CD14-positive monocyte (primary cell): ENCODE data around the gene RPS6KA2. TPM values are rescaled to one million over a fixed set of nuclear protein-coding genes. Genes with fewer than 3 reads are reported as not detected.

Experiments used
- DNase-seq, 3 donors: peaks; one replicate each; pipeline ENCODE4 v3.0.0-alpha.2; 2011 to 2022
- H2AFZ ChIP-seq: 2 replicates; pipeline ENCODE4 v1.6.0; 2012; ENCODE audit warnings: mild to moderate bottlenecking, low read depth, low read length, inconsistent platforms; ENCODE audit not compliant: insufficient read depth, poor library complexity, severe bottlenecking
- H3K27ac ChIP-seq, 2 donors: 1 replicate in 1 of 2; 2 replicates in 1 of 2; pipeline ENCODE4 v1.5.1; 2012 to 2013; ENCODE audit warnings: low read length in 2 of 2, control low read depth in 1 of 2, inconsistent platforms in 1 of 2, low read depth in 1 of 2, mild to moderate bottlenecking in 1 of 2
- H3K27me3 ChIP-seq, 2 donors: one replicate each; pipeline versions ENCODE4 v1.6.0 to v1.6.1; 2011 to 2013; ENCODE audit warnings: low read length in 2 of 2; ENCODE audit not compliant: control insufficient read depth in 2 of 2, insufficient read depth in 2 of 2
- H3K36me3 ChIP-seq, 2 donors: replicated peaks in 1 of 2; 1 replicate in 1 of 2; 2 replicates in 1 of 2; pipeline versions ENCODE4 v1.5.1 to v1.6.1; 2012 to 2013; ENCODE audit warnings: low read length in 2 of 2, control low read depth in 1 of 2, inconsistent platforms in 1 of 2, mild to moderate bottlenecking in 1 of 2; ENCODE audit not compliant: insufficient read depth in 2 of 2, control insufficient read depth in 1 of 2
- H3K4me1 ChIP-seq, 2 donors: 1 replicate in 1 of 2; 2 replicates in 1 of 2; pipeline versions ENCODE4 v1.5.1 to v1.6.1; 2012 to 2013; ENCODE audit warnings: low read length in 2 of 2, control low read depth in 1 of 2, inconsistent platforms in 1 of 2, mild to moderate bottlenecking in 1 of 2, moderate library complexity in 1 of 2; ENCODE audit not compliant: insufficient read depth in 2 of 2, control insufficient read depth in 1 of 2
- H3K4me2 ChIP-seq: replicated peaks from 2 replicates; pipeline ENCODE3; 2012; ENCODE audit warnings: low read length, moderate library complexity, mild to moderate bottlenecking; ENCODE audit not compliant: poor library complexity, severe bottlenecking; ENCODE audit errors: extremely low read depth
- H3K4me3 ChIP-seq, 3 experiments: fragments of 200-600 bp in 1 of 3; sonication (generic) in 1 of 3; replicated peaks in 1 of 3; 1 replicate in 2 of 3; 2 replicates in 1 of 3; pipeline ENCODE4 v1.5.1; 2011 to 2013; ENCODE audit warnings: low read length in 3 of 3, mild to moderate bottlenecking in 3 of 3, control low read depth in 2 of 3, low read depth in 2 of 3, inconsistent platforms in 1 of 3, moderate library complexity in 1 of 3
- H3K79me2 ChIP-seq: 2 replicates; pipeline ENCODE4 v1.6.0; 2012; ENCODE audit warnings: mild to moderate bottlenecking, control low read depth, inconsistent platforms, low read length, moderate library complexity; ENCODE audit not compliant: insufficient read depth
- H3K9ac ChIP-seq: 2 replicates; pipeline ENCODE4 v1.6.0; 2017; ENCODE audit warnings: low read length, mild to moderate bottlenecking; ENCODE audit not compliant: insufficient read depth, poor library complexity, severe bottlenecking
- H3K9me3 ChIP-seq, 2 donors: replicated peaks in 1 of 2; 1 replicate in 1 of 2; 2 replicates in 1 of 2; pipeline versions ENCODE4 v1.5.1 to v1.6.1; 2012 to 2013; ENCODE audit warnings: low read length in 2 of 2, control low read depth in 1 of 2; ENCODE audit not compliant: control insufficient read depth in 1 of 2, insufficient read depth in 1 of 2
- H4K20me1 ChIP-seq: 2 replicates; pipeline ENCODE4 v1.6.0; 2012; ENCODE audit warnings: mild to moderate bottlenecking, low read length, control low read depth, moderate library complexity; ENCODE audit not compliant: insufficient read depth
- H3K27ac Mint-ChIP-seq, 7 donors: one replicate each; pipeline ENCODE4 v1.8.0; 2020; ENCODE audit warnings: mild to moderate bottlenecking in 7 of 7, mixed read lengths in 7 of 7, moderate library complexity in 6 of 7, inconsistent platforms in 2 of 7
- H3K27me3 Mint-ChIP-seq, 3 donors: one replicate each; pipeline ENCODE4 v1.8.0; 2021 to 2022; ENCODE audit warnings: low read depth in 3 of 3, mild to moderate bottlenecking in 3 of 3, mixed read lengths in 3 of 3, moderate library complexity in 3 of 3, inconsistent platforms in 1 of 3
- H3K36me3 Mint-ChIP-seq, 2 donors: one replicate each; pipeline ENCODE4 v1.8.0; 2020; ENCODE audit warnings: mixed read lengths in 2 of 2, inconsistent platforms in 1 of 2, mild to moderate bottlenecking in 1 of 2
- H3K4me1 Mint-ChIP-seq: one replicate; pipeline ENCODE4 v1.8.0; 2020; ENCODE audit warnings: mild to moderate bottlenecking, mixed read lengths
- H3K4me3 Mint-ChIP-seq, 2 donors: one replicate each; pipeline ENCODE4 v1.8.0; 2020; ENCODE audit warnings: mild to moderate bottlenecking in 2 of 2, mixed read lengths in 2 of 2, moderate library complexity in 1 of 2
- H3K9me3 Mint-ChIP-seq, 7 donors: one replicate each; pipeline ENCODE4 v1.8.0; 2020 to 2022; ENCODE audit warnings: mixed read lengths in 7 of 7, mild to moderate bottlenecking in 6 of 7, moderate library complexity in 6 of 7, inconsistent platforms in 2 of 7
- CTCF ChIP-seq: fragments of 200-600 bp; IDR thresholded peaks from one replicate; pipeline ENCODE4 v1.8.0; 2022; ENCODE audit warnings: antibody characterized with exemption, mild to moderate bottlenecking
- WGBS: methylation state at CpG from one replicate; pipeline ENCODE4 v1.1.5; 2013; ENCODE audit warnings: missing lambda C conversion rate; ENCODE audit not compliant: insufficient coverage; 5-methylcytosine and 5-hydroxymethylcytosine counted together
- intact Hi-C, 2 donors: fragments of 100-400 bp; cut with micrococcal nuclease; formaldehyde crosslinking; loops; one replicate each; pipeline versions ENCODE4 v1.15.0 to v1.15.1; 2023
- polyA plus RNA-seq, 3 donors: library from polyadenylated mRNA; depleted of rRNA in 1 of 3; unstranded in 2 of 3; stranded (reverse) in 1 of 3; fragments of 300-500 nt in 2 of 3; fragments of >200 nt in 1 of 3; fragmentation: Illumina TruSeq in 2 of 3; gene quantifications; 1 replicate in 2 of 3; 2 replicates in 1 of 3; pipeline ENCODE4 v1.2.3, GENCODE V29; 2012 to 2021

RPS6KA2 gene
- polyA plus RNA-seq, 3 donors: 1.4 to 3.1 (median 1.9) TPM

GRCh38 chr6:166627875-166628801 is 1.1 kb upstream of the RPS6KA2 start:
- Mint-ChIP-seq H3K4me3 (peak overlapping the region; percentile 91 to 93), H3K36me3 (no peaks in the 10 kb centered on the region), H3K4me1 (peaks cover 27% of the 10 kb centered on the region), H3K9me3 (peaks cover 0 to 11% (median 5%) of the 10 kb centered on the region in 7 donors), H3K27me3 (peaks cover 42 to 50% (median 49%) of the 10 kb centered on the region in 3 donors), H3K27ac (peak overlapping the region; percentile 73 to 93 (median 86))
- Histone ChIP-seq H3K27ac (peak overlapping the region; percentile 52 to 81), H2AFZ (peak overlapping the region; percentile 81), H3K4me2 (peak overlapping the region; percentile 99), H3K9ac (peak overlapping the region; percentile 73), H3K9me3 (no peaks in the 10 kb centered on the region), H3K4me1 (peaks cover 21 to 29% of the 10 kb centered on the region in 2 donors), H3K36me3 (no peaks in the 10 kb centered on the region), H4K20me1 (no peaks in the 10 kb centered on the region), H3K79me2 (no peaks in the 10 kb centered on the region), H3K27me3 (peaks cover 27 to 36% of the 10 kb centered on the region in 2 donors), H3K4me3 (peak overlapping the region; percentile 29 to 79 (median 62))
- peak; percentile 6 to 47 (median 9) for DNase-seq
- intact Hi-C loops: loop anchor here (5.0 to 10.0 kb wide), 7 partner anchors 243 to 374 kb away; partner anchors contain the start of genes MPC1 (in 2 of the 2), RNASET2 (in 2 of the 2) and SFT2D1 (in 1 of the 2)
- WGBS: 0% methylated on average over 50 of the region's 61 CpGs
- no peak for TF ChIP-seq CTCF

- Mint-ChIP-seq H3K36me3 (no peaks in the 10 kb centered on the region), H3K27ac (no peak overlapping the region), H3K4me3 (peak overlapping the region; percentile 75 to 89), H3K4me1 (peaks cover 25% of the 10 kb centered on the region), H3K9me3 (peaks cover 0 to 11% (median 5%) of the 10 kb centered on the region in 7 donors), H3K27me3 (peaks cover 38 to 51% (median 46%) of the 10 kb centered on the region in 3 donors)
- H3K9ac ChIP-seq: peak overlapping the region; percentile 53
- peak overlapping the region; percentile 51 to 79 (median 55) for H3K4me3 ChIP-seq
- peaks cover 27 to 36% of the 10 kb centered on the region in 2 donors for H3K27me3 ChIP-seq
- TF ChIP-seq CTCF: no peak
- H3K79me2 ChIP-seq: no peaks in the 10 kb centered on the region
- H3K4me2 ChIP-seq: peak overlapping the region; percentile 82
- no peaks in the 10 kb centered on the region for H4K20me1 ChIP-seq
- peak overlapping the region; percentile 84 for H2AFZ ChIP-seq
- H3K27ac ChIP-seq: no peak overlapping the region
- DNase-seq: peak in 2 of 3 donors; percentile 27 to 28
- 3% methylated on average over 57 of the region's 66 CpGs for WGBS
- H3K9me3 ChIP-seq: no peaks in the 10 kb centered on the region
- peaks cover 21 to 29% of the 10 kb centered on the region in 2 donors for H3K4me1 ChIP-seq
- no peaks in the 10 kb centered on the region for H3K36me3 ChIP-seq
- intact Hi-C loops: loop anchor here (5.0 to 10.0 kb wide), 7 partner anchors 242 to 376 kb away; partner anchors contain the start of genes MPC1 (in 2 of the 2), RNASET2 (in 2 of the 2) and SFT2D1 (in 1 of the 2)
Measured at GRCh38 chr6:166626177-166627032, 646 bp downstream of the RPS6KA2 start.
